K562 (cell line): ENCODE results near the gene FMNL3.

Experiments used
- ATF7 ChIP-seq: fragments of 450-650 bp; IDR thresholded peaks from 2 replicates; pipeline ENCODE4 v1.7.1; 2014; ENCODE audit warnings: mild to moderate bottlenecking, moderate library complexity
- BRCA1 ChIP-seq, 2 experiments: fragments of 450-650 bp in 1 of 2; sonication (generic) in 1 of 2; formaldehyde crosslinking in 1 of 2; IDR thresholded peaks; 2 replicates each; pipeline versions ENCODE4 v1.5.0 to v1.6.1; 2017 to 2020; ENCODE audit warnings: mild to moderate bottlenecking in 1 of 2, missing genetic modification reagents in 1 of 2
- E2F1 ChIP-seq: sonication (generic); formaldehyde crosslinking; IDR thresholded peaks from 2 replicates; pipeline ENCODE4 v1.8.1; 2023; ENCODE audit warnings: mild to moderate bottlenecking, missing genetic modification reagents, moderate library complexity
- EZH2 ChIP-seq: IDR thresholded peaks from 2 replicates; pipeline ENCODE4 v1.6.1; 2012; ENCODE audit warnings: low read depth, mild to moderate bottlenecking, inconsistent platforms, low read length, borderline replicate concordance
- POLR2A ChIP-seq: fragments of 450-650 bp; conservative IDR thresholded peaks from 2 replicates; pipeline ENCODE4 v1.6.1; 2016
- POU5F1 ChIP-seq: fragments of 150-350 bp; IDR thresholded peaks from 2 replicates; pipeline ENCODE4 v1.6.1; 2014; ENCODE audit warnings: borderline replicate concordance, low read length, low read depth, mild to moderate bottlenecking; ENCODE audit not compliant: partially characterized antibody
- ZBTB17 ChIP-seq: fragments of 450-650 bp; formaldehyde crosslinking; IDR thresholded peaks from 2 replicates; pipeline ENCODE4 v1.4.0; 2020; ENCODE audit warnings: mild to moderate bottlenecking
- TF ChIP-seq, protein P1 (sequence below), 3 experiments: IDR thresholded peaks in 2 of 3; conservative IDR thresholded peaks in 1 of 3; 2 replicates each; pipeline ENCODE4 v1.5.1; 2011 to 2012; ENCODE audit warnings: low read length in 3 of 3, mild to moderate bottlenecking in 3 of 3, control low read depth in 2 of 3, improper control_type of control experiment in 1 of 3, inconsistent platforms in 1 of 3, low read depth in 1 of 3, mixed read lengths in 1 of 3, moderate library complexity in 1 of 3; ENCODE audit not compliant: insufficient read depth in 2 of 3
- TF ChIP-seq, protein P2 (sequence below): sonication (generic); formaldehyde crosslinking; IDR thresholded peaks from 2 replicates; pipeline ENCODE4 v1.8.0; 2023; ENCODE audit warnings: mild to moderate bottlenecking, missing genetic modification reagents
- TF ChIP-seq, protein P3 (sequence below): fragments of 450-650 bp; IDR thresholded peaks from 2 replicates; pipeline ENCODE4 v1.6.1; 2018; ENCODE audit not compliant: partially characterized antibody

GRCh38 chr12:49687941-49688340 lies 19.3 kb downstream of the FMNL3 start:
- TF ChIP-seq, protein P1, sequence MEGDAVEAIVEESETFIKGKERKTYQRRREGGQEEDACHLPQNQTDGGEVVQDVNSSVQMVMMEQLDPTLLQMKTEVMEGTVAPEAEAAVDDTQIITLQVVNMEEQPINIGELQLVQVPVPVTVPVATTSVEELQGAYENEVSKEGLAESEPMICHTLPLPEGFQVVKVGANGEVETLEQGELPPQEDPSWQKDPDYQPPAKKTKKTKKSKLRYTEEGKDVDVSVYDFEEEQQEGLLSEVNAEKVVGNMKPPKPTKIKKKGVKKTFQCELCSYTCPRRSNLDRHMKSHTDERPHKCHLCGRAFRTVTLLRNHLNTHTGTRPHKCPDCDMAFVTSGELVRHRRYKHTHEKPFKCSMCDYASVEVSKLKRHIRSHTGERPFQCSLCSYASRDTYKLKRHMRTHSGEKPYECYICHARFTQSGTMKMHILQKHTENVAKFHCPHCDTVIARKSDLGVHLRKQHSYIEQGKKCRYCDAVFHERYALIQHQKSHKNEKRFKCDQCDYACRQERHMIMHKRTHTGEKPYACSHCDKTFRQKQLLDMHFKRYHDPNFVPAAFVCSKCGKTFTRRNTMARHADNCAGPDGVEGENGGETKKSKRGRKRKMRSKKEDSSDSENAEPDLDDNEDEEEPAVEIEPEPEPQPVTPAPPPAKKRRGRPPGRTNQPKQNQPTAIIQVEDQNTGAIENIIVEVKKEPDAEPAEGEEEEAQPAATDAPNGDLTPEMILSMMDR (IDR thresholded peaks at IDR 0.05 in 2 of 3, conservative IDR thresholded peaks at IDR 0.05 in 1 of 3; ENCODE audit: insufficient read depth in 2 of 3, low read depth in 1 of 3, low read length in 3 of 3), result peak; percentile 11 to 85 (median 28); a peak in 4 of 6 replicates
- TF ChIP-seq, protein P2, sequence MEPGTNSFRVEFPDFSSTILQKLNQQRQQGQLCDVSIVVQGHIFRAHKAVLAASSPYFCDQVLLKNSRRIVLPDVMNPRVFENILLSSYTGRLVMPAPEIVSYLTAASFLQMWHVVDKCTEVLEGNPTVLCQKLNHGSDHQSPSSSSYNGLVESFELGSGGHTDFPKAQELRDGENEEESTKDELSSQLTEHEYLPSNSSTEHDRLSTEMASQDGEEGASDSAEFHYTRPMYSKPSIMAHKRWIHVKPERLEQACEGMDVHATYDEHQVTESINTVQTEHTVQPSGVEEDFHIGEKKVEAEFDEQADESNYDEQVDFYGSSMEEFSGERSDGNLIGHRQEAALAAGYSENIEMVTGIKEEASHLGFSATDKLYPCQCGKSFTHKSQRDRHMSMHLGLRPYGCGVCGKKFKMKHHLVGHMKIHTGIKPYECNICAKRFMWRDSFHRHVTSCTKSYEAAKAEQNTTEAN, result no peak
- TF ChIP-seq POLR2A, result no peak
- TF ChIP-seq POU5F1, result no peak
- no peak for TF ChIP-seq ZBTB17 (CRISPR knock-in tag)
- no peak for TF ChIP-seq ATF7
- TF ChIP-seq BRCA1 (IDR thresholded peaks at IDR 0.05), result no peak
- no peak for TF ChIP-seq BRCA1 (CRISPR knock-in tag; IDR thresholded peaks at IDR 0.05)
- no peak for TF ChIP-seq E2F1 (CRISPR knock-in tag)
- no peak for TF ChIP-seq EZH2
- TF ChIP-seq, protein P3, sequence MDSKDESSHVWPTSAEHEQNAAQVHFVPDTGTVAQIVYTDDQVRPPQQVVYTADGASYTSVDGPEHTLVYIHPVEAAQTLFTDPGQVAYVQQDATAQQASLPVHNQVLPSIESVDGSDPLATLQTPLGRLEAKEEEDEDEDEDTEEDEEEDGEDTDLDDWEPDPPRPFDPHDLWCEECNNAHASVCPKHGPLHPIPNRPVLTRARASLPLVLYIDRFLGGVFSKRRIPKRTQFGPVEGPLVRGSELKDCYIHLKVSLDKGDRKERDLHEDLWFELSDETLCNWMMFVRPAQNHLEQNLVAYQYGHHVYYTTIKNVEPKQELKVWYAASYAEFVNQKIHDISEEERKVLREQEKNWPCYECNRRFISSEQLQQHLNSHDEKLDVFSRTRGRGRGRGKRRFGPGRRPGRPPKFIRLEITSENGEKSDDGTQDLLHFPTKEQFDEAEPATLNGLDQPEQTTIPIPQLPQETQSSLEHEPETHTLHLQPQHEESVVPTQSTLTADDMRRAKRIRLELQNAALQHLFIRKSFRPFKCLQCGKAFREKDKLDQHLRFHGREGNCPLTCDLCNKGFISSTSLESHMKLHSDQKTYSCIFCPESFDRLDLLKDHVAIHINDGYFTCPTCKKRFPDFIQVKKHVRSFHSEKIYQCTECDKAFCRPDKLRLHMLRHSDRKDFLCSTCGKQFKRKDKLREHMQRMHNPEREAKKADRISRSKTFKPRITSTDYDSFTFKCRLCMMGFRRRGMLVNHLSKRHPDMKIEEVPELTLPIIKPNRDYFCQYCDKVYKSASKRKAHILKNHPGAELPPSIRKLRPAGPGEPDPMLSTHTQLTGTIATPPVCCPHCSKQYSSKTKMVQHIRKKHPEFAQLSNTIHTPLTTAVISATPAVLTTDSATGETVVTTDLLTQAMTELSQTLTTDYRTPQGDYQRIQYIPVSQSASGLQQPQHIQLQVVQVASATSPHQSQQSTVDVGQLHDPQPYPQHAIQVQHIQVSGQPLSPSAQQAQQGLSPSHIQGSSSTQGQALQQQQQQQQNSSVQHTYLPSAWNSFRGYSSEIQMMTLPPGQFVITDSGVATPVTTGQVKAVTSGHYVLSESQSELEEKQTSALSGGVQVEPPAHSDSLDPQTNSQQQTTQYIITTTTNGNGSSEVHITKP, result no peak
